ENCODE measurements around the gene RND2. TPM values are rescaled to one million over a fixed set of nuclear protein-coding genes. Genes with fewer than 3 reads are reported as not detected.
"Not testable (repeated sequence)": the region's sequence is repeated elsewhere in the genome, so short reads cannot be mapped to it uniquely, and the experiment has no call there.

RND2 gene
- total RNA-seq, 1 donor from 2014 or later = 75.8 TPM

GRCh38 chr17:42999003-42999525 lies 26.0 kb upstream of the RND2 start:
- peak overlapping the region; percentile 97 for H3K27ac Mint-ChIP-seq (ENCODE audit: unreplicated experiment)
- H3K27me3 Mint-ChIP-seq (ENCODE audit: unreplicated experiment) = peaks cover 3% of the 10 kb centered on the region
- H3K36me3 Mint-ChIP-seq (ENCODE audit: unreplicated experiment) = no peaks in the 10 kb centered on the region

GRCh38 chr17:43000894-43001293 lies 24.1 kb upstream of the RND2 start:
- DNase-seq; H3K27me3 Mint-ChIP-seq (ENCODE audit: unreplicated experiment); H3K4me3 Mint-ChIP-seq (ENCODE audit: unreplicated experiment); H3K36me3 Mint-ChIP-seq (ENCODE audit: unreplicated experiment); H3K4me1 Mint-ChIP-seq (ENCODE audit: low read depth, unreplicated experiment): not testable (repeated sequence)
- Mint-ChIP-seq H3K9me3 (ENCODE audit: unreplicated experiment) (peaks cover 16% of the 10 kb centered on the region), H3K27ac (ENCODE audit: unreplicated experiment) (peak overlapping the region; percentile 28)

More at GRCh38 chr17:42999003-42999525, 26.0 kb upstream of the RND2 start:
- Mint-ChIP-seq H3K9me3 (ENCODE audit: unreplicated experiment) (peaks cover 16% of the 10 kb centered on the region), H3K4me3 (ENCODE audit: unreplicated experiment) (peak overlapping the region; percentile 99), H3K4me1 (ENCODE audit: low read depth, unreplicated experiment) (peaks cover 8% of the 10 kb centered on the region)
- TF ChIP-seq, protein P1, sequence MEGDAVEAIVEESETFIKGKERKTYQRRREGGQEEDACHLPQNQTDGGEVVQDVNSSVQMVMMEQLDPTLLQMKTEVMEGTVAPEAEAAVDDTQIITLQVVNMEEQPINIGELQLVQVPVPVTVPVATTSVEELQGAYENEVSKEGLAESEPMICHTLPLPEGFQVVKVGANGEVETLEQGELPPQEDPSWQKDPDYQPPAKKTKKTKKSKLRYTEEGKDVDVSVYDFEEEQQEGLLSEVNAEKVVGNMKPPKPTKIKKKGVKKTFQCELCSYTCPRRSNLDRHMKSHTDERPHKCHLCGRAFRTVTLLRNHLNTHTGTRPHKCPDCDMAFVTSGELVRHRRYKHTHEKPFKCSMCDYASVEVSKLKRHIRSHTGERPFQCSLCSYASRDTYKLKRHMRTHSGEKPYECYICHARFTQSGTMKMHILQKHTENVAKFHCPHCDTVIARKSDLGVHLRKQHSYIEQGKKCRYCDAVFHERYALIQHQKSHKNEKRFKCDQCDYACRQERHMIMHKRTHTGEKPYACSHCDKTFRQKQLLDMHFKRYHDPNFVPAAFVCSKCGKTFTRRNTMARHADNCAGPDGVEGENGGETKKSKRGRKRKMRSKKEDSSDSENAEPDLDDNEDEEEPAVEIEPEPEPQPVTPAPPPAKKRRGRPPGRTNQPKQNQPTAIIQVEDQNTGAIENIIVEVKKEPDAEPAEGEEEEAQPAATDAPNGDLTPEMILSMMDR (IDR thresholded peaks at IDR 0.05; ENCODE audit: partially characterized antibody, unreplicated experiment) = no peak
- no peak for DNase-seq

GRCh38 chr17:43003542-43004172 lies 21.4 kb upstream of the RND2 start:
- no peak for DNase-seq
- Mint-ChIP-seq H3K9me3 (ENCODE audit: unreplicated experiment) (peaks cover 7% of the 10 kb centered on the region), H3K4me3 (ENCODE audit: unreplicated experiment) (no peak overlapping the region), H3K4me1 (ENCODE audit: low read depth, unreplicated experiment) (peaks cover 7% of the 10 kb centered on the region), H3K36me3 (ENCODE audit: unreplicated experiment) (no peaks in the 10 kb centered on the region), H3K27ac (ENCODE audit: unreplicated experiment) (peak overlapping the region; percentile 43), H3K27me3 (ENCODE audit: unreplicated experiment) (no peaks in the 10 kb centered on the region)
- TF ChIP-seq, protein P1 (IDR thresholded peaks at IDR 0.05; ENCODE audit: partially characterized antibody, unreplicated experiment) = no peak

- Mint-ChIP-seq H3K36me3 (ENCODE audit: unreplicated experiment) (no peaks in the 10 kb centered on the region), H3K4me1 (ENCODE audit: low read depth, unreplicated experiment) (peaks cover 5% of the 10 kb centered on the region), H3K27me3 (ENCODE audit: unreplicated experiment) (peaks cover 7% of the 10 kb centered on the region), H3K9me3 (ENCODE audit: unreplicated experiment) (peaks cover 3% of the 10 kb centered on the region), H3K27ac (ENCODE audit: unreplicated experiment) (peak within 1 kb of the TSS; percentile 64), H3K4me3 (ENCODE audit: unreplicated experiment) (peak within 1 kb of the TSS; percentile 49)
- peak; percentile 68 for DNase-seq
- TF ChIP-seq, protein P1 (IDR thresholded peaks at IDR 0.05; ENCODE audit: partially characterized antibody, unreplicated experiment) = no peak
Observed at GRCh38 chr17:43006639-43007551, 18.1 kb upstream of the RND2 start, which contains the start of gene IFI35. Gene IFI35, plus strand, starts transcription at chr17:43006784. Its CDS starts 164 bp downstream, at chr17:43006948.

DNA sequence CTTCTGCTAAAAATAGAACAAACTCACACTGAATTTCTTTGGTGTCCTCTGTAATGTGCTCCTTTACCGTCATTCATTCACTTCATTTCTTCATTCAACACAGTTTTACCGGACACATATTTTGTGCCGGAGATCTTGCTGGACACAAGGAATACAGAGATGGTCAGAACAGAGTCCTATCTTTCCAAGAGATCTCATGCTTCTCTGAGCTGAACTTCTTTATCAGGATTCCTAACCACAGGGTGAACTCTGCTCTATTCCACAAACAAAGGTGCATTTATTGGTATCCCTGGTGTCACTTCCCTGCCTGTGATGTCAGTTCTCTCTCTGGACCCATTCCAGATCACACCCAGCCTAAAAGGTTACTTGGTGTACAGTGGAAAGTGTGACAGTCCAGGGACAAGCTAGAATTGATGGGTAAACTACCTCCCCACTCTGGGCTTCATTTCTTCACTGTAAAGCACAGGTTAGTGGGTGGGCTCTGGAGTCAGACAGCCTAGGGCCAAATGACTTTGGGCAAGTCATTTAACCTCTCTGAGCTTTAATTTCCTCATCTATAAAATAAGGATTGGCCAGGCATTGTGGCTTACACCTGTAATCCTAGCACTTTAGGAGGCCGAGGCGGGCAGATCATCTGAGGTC lies 14.2 kb upstream of the RND2 start:
- peaks cover 11% of the 10 kb centered on the region for H3K27me3 Mint-ChIP-seq (ENCODE audit: unreplicated experiment)
- DNase-seq = no peak
- H3K9me3 Mint-ChIP-seq (ENCODE audit: unreplicated experiment) = peaks cover 6% of the 10 kb centered on the region
- peaks cover 5% of the 10 kb centered on the region for H3K4me1 Mint-ChIP-seq (ENCODE audit: low read depth, unreplicated experiment)
- no peak overlapping the region for H3K4me3 Mint-ChIP-seq (ENCODE audit: unreplicated experiment)
- TF ChIP-seq, protein P1 (IDR thresholded peaks at IDR 0.05; ENCODE audit: partially characterized antibody, unreplicated experiment) = no peak
- H3K36me3 Mint-ChIP-seq (ENCODE audit: unreplicated experiment) = no peaks in the 10 kb centered on the region
- peak overlapping the region; percentile 17 for H3K27ac Mint-ChIP-seq (ENCODE audit: unreplicated experiment)
